ENCODE measurements around the gene AP5B1. TPM values are rescaled to one million over a fixed set of nuclear protein-coding genes. Genes with fewer than 3 reads are reported as not detected.

The AP5B1 gene
- total and polyA plus RNA-seq, 2 donors from 2014 or later (not counting 2 experiments from before 2014, with no cell fraction given), result 5.9 to 10.8 TPM

Other genes with a start within 250 kb of the AP5B1 start
- gene LTBP3, start 222.6 kb downstream of the AP5B1 start, total RNA-seq, result 11.5 and 15.1 TPM in 2 replicates
- 14.8 and 19.3 TPM in 2 replicates for gene LTBP3, start 222.6 kb downstream of the AP5B1 start, polyA plus RNA-seq
- gene ZNRD2, start 210.5 kb downstream of the AP5B1 start, total RNA-seq, result 77.3 and 78.6 TPM in 2 replicates
- 119 and 123 TPM in 2 replicates for gene ZNRD2, start 210.5 kb downstream of the AP5B1 start, polyA plus RNA-seq
- gene FAM89B, start 208.4 kb downstream of the AP5B1 start, total RNA-seq, result 21.2 and 32.0 TPM in 2 replicates
- gene FAM89B, start 208.4 kb downstream of the AP5B1 start, polyA plus RNA-seq, result 31.4 and 45.1 TPM in 2 replicates
- gene EHBP1L1, start 204.9 kb downstream of the AP5B1 start, total RNA-seq, result 26.3 and 26.6 TPM in 2 replicates
- gene EHBP1L1, start 204.9 kb downstream of the AP5B1 start, polyA plus RNA-seq, result 14.7 and 16.8 TPM in 2 replicates
- 0.25 and 0.27 TPM in 2 replicates for gene KCNK7, start 185.2 kb downstream of the AP5B1 start, total RNA-seq
- gene KCNK7, start 185.2 kb downstream of the AP5B1 start, polyA plus RNA-seq, result 0.66 and 1.0 TPM in 2 replicates
- gene MAP3K11, start 166.8 kb downstream of the AP5B1 start, total RNA-seq, result 22.9 and 25.7 TPM in 2 replicates
- 23.9 and 28.3 TPM in 2 replicates for gene MAP3K11, start 166.8 kb downstream of the AP5B1 start, polyA plus RNA-seq
- 30.0 and 30.3 TPM in 2 replicates for gene PCNX3, start 165.2 kb downstream of the AP5B1 start, total RNA-seq
- gene PCNX3, start 165.2 kb downstream of the AP5B1 start, polyA plus RNA-seq, result 23.5 and 24.1 TPM in 2 replicates
- gene SIPA1, start 142.9 kb downstream of the AP5B1 start, total RNA-seq, result 22.2 and 22.6 TPM in 2 replicates
- gene SIPA1, start 142.9 kb downstream of the AP5B1 start, polyA plus RNA-seq, result 24.5 and 28.4 TPM in 2 replicates
- 41.9 and 50.4 TPM in 2 replicates for gene RELA, start 118.1 kb downstream of the AP5B1 start, total RNA-seq
- 48.6 and 53.2 TPM in 2 replicates for gene RELA, start 118.1 kb downstream of the AP5B1 start, polyA plus RNA-seq
- 47.2 and 48.0 TPM in 2 replicates for gene KAT5, start 68.7 kb downstream of the AP5B1 start, total RNA-seq
- 42.5 and 47.7 TPM in 2 replicates for gene KAT5, start 68.7 kb downstream of the AP5B1 start, polyA plus RNA-seq
- 35.4 and 38.3 TPM in 2 replicates for gene RNASEH2C, start 60.2 kb downstream of the AP5B1 start, total RNA-seq
- gene RNASEH2C, start 60.2 kb downstream of the AP5B1 start, polyA plus RNA-seq, result 56.4 and 60.0 TPM in 2 replicates
- gene OVOL1, start 6.1 kb upstream of the AP5B1 start, total RNA-seq, result 0.42 and 0.65 TPM in 2 replicates
- gene OVOL1, start 6.1 kb upstream of the AP5B1 start, polyA plus RNA-seq, result 0.36 and 0.46 TPM in 2 replicates
- gene SNX32, start 53.0 kb upstream of the AP5B1 start, total RNA-seq, result 0.07 and 0.11 TPM in 2 replicates
- gene SNX32, start 53.0 kb upstream of the AP5B1 start, polyA plus RNA-seq, result 0.11 and 0.22 TPM in 2 replicates
- gene CFL1, start 77.2 kb upstream of the AP5B1 start, total RNA-seq, result 1,336 TPM in 2 replicates
- gene CFL1, start 77.2 kb upstream of the AP5B1 start, polyA plus RNA-seq, result 2,195 and 2,324 TPM in 2 replicates
- gene MUS81, start 79.5 kb upstream of the AP5B1 start, total RNA-seq, result 51.0 and 59.8 TPM in 2 replicates
- 44.5 and 50.1 TPM in 2 replicates for gene MUS81, start 79.5 kb upstream of the AP5B1 start, polyA plus RNA-seq
- 12.3 and 16.4 TPM in 2 replicates for gene EFEMP2, start 91.8 kb upstream of the AP5B1 start, total RNA-seq
- 15.8 and 19.4 TPM in 2 replicates for gene EFEMP2, start 91.8 kb upstream of the AP5B1 start, polyA plus RNA-seq
- not detected in 2 replicates for gene CTSW, start 98.9 kb upstream of the AP5B1 start, total RNA-seq
- gene CTSW, start 98.9 kb upstream of the AP5B1 start, polyA plus RNA-seq, result not detected in 2 replicates
- gene FIBP, start 107.5 kb upstream of the AP5B1 start, total RNA-seq, result 105 and 113 TPM in 2 replicates
- gene FIBP, start 107.5 kb upstream of the AP5B1 start, polyA plus RNA-seq, result 120 and 124 TPM in 2 replicates
- gene CCDC85B, start 109.7 kb upstream of the AP5B1 start, total RNA-seq, result 25.4 and 36.9 TPM in 2 replicates
- 58.9 and 62.1 TPM in 2 replicates for gene CCDC85B, start 109.7 kb upstream of the AP5B1 start, polyA plus RNA-seq
- gene FOSL1, start 119.4 kb upstream of the AP5B1 start, total RNA-seq, result 127 and 153 TPM in 2 replicates
- gene FOSL1, start 119.4 kb upstream of the AP5B1 start, polyA plus RNA-seq, result 199 and 204 TPM in 2 replicates
- gene C11orf68, start 138.1 kb upstream of the AP5B1 start, total RNA-seq, result 40.5 and 41.7 TPM in 2 replicates
- 63.3 and 69.0 TPM in 2 replicates for gene C11orf68, start 138.1 kb upstream of the AP5B1 start, polyA plus RNA-seq
- 284 and 286 TPM in 2 replicates for gene DRAP1, start 138.4 kb upstream of the AP5B1 start, total RNA-seq
- 424 and 432 TPM in 2 replicates for gene DRAP1, start 138.4 kb upstream of the AP5B1 start, polyA plus RNA-seq
- not detected in 2 replicates for gene TSGA10IP, start 164.5 kb upstream of the AP5B1 start, total RNA-seq
- gene TSGA10IP, start 164.5 kb upstream of the AP5B1 start, polyA plus RNA-seq, result not detected in 2 replicates
- 44.9 and 52.0 TPM in 2 replicates for gene SART1, start 180.8 kb upstream of the AP5B1 start, total RNA-seq
- gene SART1, start 180.8 kb upstream of the AP5B1 start, polyA plus RNA-seq, result 65.2 and 68.0 TPM in 2 replicates
- gene EIF1AD, start 221.2 kb upstream of the AP5B1 start, total RNA-seq, result 40.6 and 42.4 TPM in 2 replicates
- gene EIF1AD, start 221.2 kb upstream of the AP5B1 start, polyA plus RNA-seq, result 26.9 and 33.3 TPM in 2 replicates
- gene BANF1, start 221.5 kb upstream of the AP5B1 start, total RNA-seq, result 72.7 and 118 TPM in 2 replicates
- 267 and 278 TPM in 2 replicates for gene BANF1, start 221.5 kb upstream of the AP5B1 start, polyA plus RNA-seq
- 0.28 and 0.82 TPM in 2 replicates for gene CST6, start 231.0 kb upstream of the AP5B1 start, total RNA-seq
- 0.25 and 0.78 TPM in 2 replicates for gene CST6, start 231.0 kb upstream of the AP5B1 start, polyA plus RNA-seq
- not detected in 2 replicates for gene CATSPER1, start 245.5 kb upstream of the AP5B1 start, total RNA-seq
- not detected in 2 replicates for gene CATSPER1, start 245.5 kb upstream of the AP5B1 start, polyA plus RNA-seq

Data from foreskin keratinocyte (primary cell).